ENCODE results near the gene PLK5.
"Not testable (repeated sequence)": the region's sequence is repeated elsewhere in the genome, so short reads cannot be mapped to it uniquely, and the experiment has no call there.

The PLK5 gene

GRCh38 chr19:1522061-1522460, 1.8 kb upstream of the PLK5 start:
- FAIRE-seq (no peak), DNase-seq (ENCODE audit: extremely low spot score, insufficient read length, low read depth) (no peak)

GRCh38 chr19:1522838-1523237, 1.0 kb upstream of the PLK5 start:
- FAIRE-seq: no peak
- no peak for DNase-seq (ENCODE audit: extremely low spot score, insufficient read length, low read depth)

- no peak for FAIRE-seq
These were observed 552 bp downstream of the PLK5 start for GRCh38 chr19:1524287-1524971.

GRCh38 chr19:1524972-1525325, 1.1 kb downstream of the PLK5 start:
- no peak for FAIRE-seq

More at GRCh38 chr19:1524287-1524971, 552 bp downstream of the PLK5 start:
- no peak for DNase-seq (ENCODE audit: extremely low spot score, insufficient read length, low read depth)

GRCh38 chr19:1525343-1525742, 1.5 kb downstream of the PLK5 start:
- no peak for FAIRE-seq
- DNase-seq (ENCODE audit: extremely low spot score, insufficient read length, low read depth): no peak

More at GRCh38 chr19:1524972-1525325, 1.1 kb downstream of the PLK5 start:
- DNase-seq (ENCODE audit: extremely low spot score, insufficient read length, low read depth): no peak

- FAIRE-seq: no peak
- no peak for DNase-seq (ENCODE audit: extremely low spot score, insufficient read length, low read depth)
These were observed 2.3 kb downstream of the PLK5 start for GRCh38 chr19:1526066-1526778.

GRCh38 chr19:1526979-1527649, 3.2 kb downstream of the PLK5 start:
- DNase-seq (ENCODE audit: extremely low spot score, insufficient read length, low read depth) (no peak), FAIRE-seq (no peak)

- no peak for DNase-seq (ENCODE audit: extremely low spot score, insufficient read length, low read depth)
- no peak for FAIRE-seq
These were observed 3.9 kb downstream of the PLK5 start for GRCh38 chr19:1527650-1528309.

- DNase-seq (ENCODE audit: extremely low spot score, insufficient read length, low read depth) (no peak), FAIRE-seq (no peak)
These were observed 4.9 kb downstream of the PLK5 start for GRCh38 chr19:1528596-1529429.

GRCh38 chr19:1529430-1529816, 5.5 kb downstream of the PLK5 start:
- no peak for DNase-seq (ENCODE audit: extremely low spot score, insufficient read length, low read depth)
- FAIRE-seq: no peak

GRCh38 chr19:1530856-1531255, 7.0 kb downstream of the PLK5 start:
- FAIRE-seq; DNase-seq (ENCODE audit: extremely low spot score, insufficient read length, low read depth): not testable (repeated sequence)

GRCh38 chr19:1531587-1531986, 7.7 kb downstream of the PLK5 start:
- FAIRE-seq (no peak), DNase-seq (ENCODE audit: extremely low spot score, insufficient read length, low read depth) (no peak)

- FAIRE-seq: no peak
- no peak for DNase-seq (ENCODE audit: extremely low spot score, insufficient read length, low read depth)
These were observed 8.1 kb downstream of the PLK5 start for GRCh38 chr19:1532003-1532402.

GRCh38 chr19:1533510-1534150, 9.8 kb downstream of the PLK5 start:
- FAIRE-seq: no peak

GRCh38 chr19:1534972-1535371, 11.1 kb downstream of the PLK5 start:
- no peak for FAIRE-seq
- no peak for DNase-seq (ENCODE audit: extremely low spot score, insufficient read length, low read depth)

More at GRCh38 chr19:1533510-1534150, 9.8 kb downstream of the PLK5 start:
- DNase-seq (ENCODE audit: extremely low spot score, insufficient read length, low read depth): no peak

- not testable (repeated sequence) for FAIRE-seq; DNase-seq (ENCODE audit: extremely low spot score, insufficient read length, low read depth)
These were observed 11.8 kb downstream of the PLK5 start for GRCh38 chr19:1535699-1536098.

GRCh38 chr19:1538978-1539377, 15.1 kb downstream of the PLK5 start:
- FAIRE-seq: no peak
- no peak for DNase-seq (ENCODE audit: extremely low spot score, insufficient read length, low read depth)

- FAIRE-seq; DNase-seq (ENCODE audit: extremely low spot score, insufficient read length, low read depth): not testable (repeated sequence)
These were observed 15.9 kb downstream of the PLK5 start for GRCh38 chr19:1539749-1540148.

- FAIRE-seq (no peak), DNase-seq (ENCODE audit: extremely low spot score, insufficient read length, low read depth) (no peak)
These were observed 16.6 kb downstream of the PLK5 start for GRCh38 chr19:1540365-1540925.
